K562 (cell line): ENCODE measurements around the gene MEFV. TPM values are rescaled to one million over a fixed set of nuclear protein-coding genes. Genes with fewer than 3 reads are reported as not detected.

Experiments used
- ATF1 ChIP-seq, 2 experiments: fragments of 450-650 bp in 1 of 2; IDR thresholded peaks; 2 replicates each; pipeline ENCODE4 v1.6.1; 2016; ENCODE audit warnings: missing compliant biosample characterization in 1 of 2, missing genetic modification characterization in 1 of 2
- DLX4 ChIP-seq: fragments of 250-450 bp; sonication (Bioruptor Pico); IDR thresholded peaks from 2 replicates; pipeline ENCODE4 v1.6.1; 2021; ENCODE audit warnings: mild to moderate bottlenecking
- FOSL1 ChIP-seq: fragments of 200-800 bp; sonication (Bioruptor generic); conservative IDR thresholded peaks from 2 replicates; pipeline ENCODE4 v1.6.1; 2016; ENCODE audit warnings: missing genetic modification characterization, missing compliant biosample characterization
- HNRNPL ChIP-seq: fragments of 200-400 bp; formaldehyde crosslinking; IDR thresholded peaks from 2 replicates; pipeline ENCODE4 v1.6.1; 2017; ENCODE audit warnings: low read depth, mild to moderate bottlenecking, low read length
- HOXB6 ChIP-seq: fragments of 250-450 bp; sonication (Bioruptor Pico); IDR thresholded peaks from 2 replicates; pipeline ENCODE4 v1.5.1; 2022; ENCODE audit warnings: mild to moderate bottlenecking, borderline replicate concordance
- JUND ChIP-seq, 2 experiments: IDR thresholded peaks; 2 replicates in 1 of 2; 3 replicates in 1 of 2; pipeline ENCODE4 v1.6.1; 2011; ENCODE audit warnings: borderline replicate concordance in 2 of 2, low read depth in 2 of 2, low read length in 2 of 2, improper control_type of control experiment in 1 of 2, missing biosample characterization in 1 of 2, missing genetic modification characterization in 1 of 2, missing genetic modification reagents in 1 of 2
- MED1 ChIP-seq: sonication (generic); formaldehyde crosslinking; IDR thresholded peaks from 2 replicates; pipeline ENCODE4 v1.8.1; 2023; ENCODE audit warnings: missing genetic modification reagents, borderline replicate concordance
- POLR2B ChIP-seq: fragments of 450-650 bp; IDR thresholded peaks from 2 replicates; pipeline ENCODE4 v1.6.1; 2018; ENCODE audit warnings: low read depth; ENCODE audit not compliant: partially characterized antibody
- PRPF4 ChIP-seq: fragments of 200-400 bp; formaldehyde crosslinking; IDR thresholded peaks from one replicate; pipeline ENCODE4 v1.6.1; 2017; ENCODE audit warnings: low read length, low read depth, mild to moderate bottlenecking; ENCODE audit not compliant: insufficient read depth, poor library complexity, severe bottlenecking
- YY1 ChIP-seq, 3 experiments: IDR thresholded peaks; 2 replicates each; pipeline ENCODE4 v1.6.1; 2011; ENCODE audit warnings: low read length in 2 of 3, mild to moderate bottlenecking in 2 of 3, moderate library complexity in 2 of 3, borderline replicate concordance in 1 of 3, control low read depth in 1 of 3, low read depth in 1 of 3; ENCODE audit not compliant: insufficient read depth in 3 of 3, insufficient replicate concordance in 2 of 3, control insufficient read depth in 1 of 3, insufficient read length in 1 of 3; ENCODE audit errors: extremely low read depth in 1 of 3
- ZBTB49 ChIP-seq: sonication (generic); formaldehyde crosslinking; IDR thresholded peaks from 2 replicates; pipeline ENCODE4 v1.8.0; 2022; ENCODE audit warnings: missing genetic modification reagents, mild to moderate bottlenecking, borderline replicate concordance
- polyA plus RNA-seq, 8 experiments: library from polyadenylated mRNA; depleted of rRNA in 4 of 8; stranded (reverse) in 5 of 8; unstranded in 3 of 8; fragments of >200 nt; fragmentation: Nextera tagmentation in 2 of 8; fragmentation: Illumina TruSeq in 1 of 8; extraction: Ambion mirVana in 2 of 8; extraction: Trizol in 1 of 8; gene quantifications; 2 replicates each; pipeline versions ENCODE4 v1.2.1 to v1.2.3, GENCODE V29; 2011 to 2014; ENCODE audit warnings: inconsistent platforms in 1 of 8, missing spikeins in 1 of 8
- total RNA-seq, 7 experiments: library from RNA; depleted of rRNA in 6 of 7; stranded (reverse); fragments of >200 nt in 6 of 7; fragmentation: Illumina TruSeq in 2 of 7; extraction: Trizol in 2 of 7; gene quantifications; 2 replicates each; pipeline versions ENCODE4 v1.2.1 to v1.2.3, GENCODE V29; 2011 to 2021; ENCODE audit warnings: low replicate concordance in 1 of 7
- TF ChIP-seq, protein P1 (sequence below): sonication (generic); formaldehyde crosslinking; IDR thresholded peaks from 2 replicates; pipeline ENCODE4 v1.8.0; 2023; ENCODE audit warnings: missing genetic modification reagents, mild to moderate bottlenecking, borderline replicate concordance

Gene MEFV
- total and polyA plus RNA-seq, 9 of the 15 experiments (the other 6 are each of a cell fraction or from before 2014, with no cell fraction given): 0.14 TPM; not detected in 8

DNA sequence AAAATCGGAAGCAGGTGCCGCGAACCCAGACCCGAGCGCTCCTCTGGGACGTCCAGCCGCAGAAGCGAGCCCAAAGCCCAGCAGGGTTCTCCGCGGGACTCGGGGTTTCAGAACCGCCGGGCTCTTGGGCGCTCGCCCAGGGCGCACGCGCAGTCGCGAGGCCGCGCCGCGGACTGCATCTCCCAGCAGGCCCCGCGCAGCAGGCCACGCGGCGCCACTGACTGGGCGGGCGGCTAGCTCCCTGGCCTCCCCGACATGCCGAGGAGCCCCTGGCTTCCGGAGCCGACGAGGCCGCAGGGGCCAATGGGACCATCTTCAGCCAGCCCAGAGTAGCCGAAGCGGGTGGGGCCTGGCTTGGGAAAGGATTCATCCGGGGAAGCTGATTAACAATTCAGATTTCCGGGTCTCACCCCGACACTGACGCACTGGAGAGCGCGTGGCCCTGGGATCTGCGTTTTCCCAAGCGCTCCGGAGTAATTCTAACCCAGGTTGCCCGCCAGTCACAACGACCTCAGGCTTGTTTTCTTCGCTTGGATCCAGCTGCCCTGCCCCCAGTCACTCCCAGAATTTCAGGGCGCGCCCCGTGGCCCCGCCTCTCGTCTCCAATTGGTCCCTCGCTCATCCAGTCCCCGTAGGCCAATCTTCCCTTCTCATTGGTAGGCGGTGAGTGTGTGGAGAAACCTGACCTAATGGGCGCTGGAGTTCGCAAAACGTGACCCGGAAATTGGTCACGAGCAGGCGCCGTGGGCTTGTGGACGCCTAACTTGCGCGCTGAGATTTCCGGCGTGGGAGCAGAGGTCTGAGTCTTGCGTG, 26.5 kb upstream of the MEFV start, which contains the start of gene ZNF263 (continued):
- TF ChIP-seq DLX4 (CRISPR knock-in tag) (no peak), ZBTB49 (no peak), POLR2B (peak; percentile 76), PRPF4 (no peak), HOXB6 (CRISPR knock-in tag) (no peak), JUND (IDR thresholded peaks at IDR 0.05; ENCODE audit: borderline replicate concordance, low read depth, low read length) (peak; percentile 32), JUND (tag; IDR thresholded peaks at IDR 0.05; ENCODE audit: borderline replicate concordance, low read depth, low read length) (peak; percentile 14; the same call in 1 of the 3 replicates), ATF1 (CRISPR knock-in tag; IDR thresholded peaks at IDR 0.05) (peak; percentile 95), ATF1 (tag; IDR thresholded peaks at IDR 0.05) (peak; percentile 98), YY1 (IDR thresholded peaks at IDR 0.05; ENCODE audit: borderline replicate concordance in 1 of 3, control insufficient read depth in 1 of 3, extremely low read depth in 1 of 3, insufficient read depth in 3 of 3, insufficient read length in 1 of 3, insufficient replicate concordance in 2 of 3, low read depth in 1 of 3, low read length in 2 of 3) (peak in 2 of 3 experiments; percentile 37 to 52), MED1 (CRISPR knock-in tag) (no peak), FOSL1 (tag) (peak; percentile 52; the same call in 1 of the 2 replicates), HNRNPL (no peak)
- TF ChIP-seq, protein P1, sequence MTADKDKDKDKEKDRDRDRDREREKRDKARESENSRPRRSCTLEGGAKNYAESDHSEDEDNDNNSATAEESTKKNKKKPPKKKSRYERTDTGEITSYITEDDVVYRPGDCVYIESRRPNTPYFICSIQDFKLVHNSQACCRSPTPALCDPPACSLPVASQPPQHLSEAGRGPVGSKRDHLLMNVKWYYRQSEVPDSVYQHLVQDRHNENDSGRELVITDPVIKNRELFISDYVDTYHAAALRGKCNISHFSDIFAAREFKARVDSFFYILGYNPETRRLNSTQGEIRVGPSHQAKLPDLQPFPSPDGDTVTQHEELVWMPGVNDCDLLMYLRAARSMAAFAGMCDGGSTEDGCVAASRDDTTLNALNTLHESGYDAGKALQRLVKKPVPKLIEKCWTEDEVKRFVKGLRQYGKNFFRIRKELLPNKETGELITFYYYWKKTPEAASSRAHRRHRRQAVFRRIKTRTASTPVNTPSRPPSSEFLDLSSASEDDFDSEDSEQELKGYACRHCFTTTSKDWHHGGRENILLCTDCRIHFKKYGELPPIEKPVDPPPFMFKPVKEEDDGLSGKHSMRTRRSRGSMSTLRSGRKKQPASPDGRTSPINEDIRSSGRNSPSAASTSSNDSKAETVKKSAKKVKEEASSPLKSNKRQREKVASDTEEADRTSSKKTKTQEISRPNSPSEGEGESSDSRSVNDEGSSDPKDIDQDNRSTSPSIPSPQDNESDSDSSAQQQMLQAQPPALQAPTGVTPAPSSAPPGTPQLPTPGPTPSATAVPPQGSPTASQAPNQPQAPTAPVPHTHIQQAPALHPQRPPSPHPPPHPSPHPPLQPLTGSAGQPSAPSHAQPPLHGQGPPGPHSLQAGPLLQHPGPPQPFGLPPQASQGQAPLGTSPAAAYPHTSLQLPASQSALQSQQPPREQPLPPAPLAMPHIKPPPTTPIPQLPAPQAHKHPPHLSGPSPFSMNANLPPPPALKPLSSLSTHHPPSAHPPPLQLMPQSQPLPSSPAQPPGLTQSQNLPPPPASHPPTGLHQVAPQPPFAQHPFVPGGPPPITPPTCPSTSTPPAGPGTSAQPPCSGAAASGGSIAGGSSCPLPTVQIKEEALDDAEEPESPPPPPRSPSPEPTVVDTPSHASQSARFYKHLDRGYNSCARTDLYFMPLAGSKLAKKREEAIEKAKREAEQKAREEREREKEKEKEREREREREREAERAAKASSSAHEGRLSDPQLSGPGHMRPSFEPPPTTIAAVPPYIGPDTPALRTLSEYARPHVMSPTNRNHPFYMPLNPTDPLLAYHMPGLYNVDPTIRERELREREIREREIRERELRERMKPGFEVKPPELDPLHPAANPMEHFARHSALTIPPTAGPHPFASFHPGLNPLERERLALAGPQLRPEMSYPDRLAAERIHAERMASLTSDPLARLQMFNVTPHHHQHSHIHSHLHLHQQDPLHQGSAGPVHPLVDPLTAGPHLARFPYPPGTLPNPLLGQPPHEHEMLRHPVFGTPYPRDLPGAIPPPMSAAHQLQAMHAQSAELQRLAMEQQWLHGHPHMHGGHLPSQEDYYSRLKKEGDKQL (CRISPR knock-in tag): no peak
